Ascending aorta (tissue), 2 donors: ENCODE measurements around the gene KLHL14. TPM values are rescaled to one million over a fixed set of nuclear protein-coding genes. Genes with fewer than 3 reads are reported as not detected.

Source experiments
- DNase-seq, 2 donors: peaks; one replicate each; pipeline ENCODE4 v3.0.0-alpha.2; 2019; ENCODE audit warnings: low spot score in 2 of 2
- H3K27ac ChIP-seq, 2 donors: fragments of 200-600 bp; sonication (generic); one replicate each; pipeline ENCODE4 v1.5.1; 2016 to 2017; ENCODE audit warnings: mild to moderate bottlenecking in 1 of 2
- H3K27me3 ChIP-seq: fragments of 200-600 bp; sonication (generic); one replicate; pipeline ENCODE4 v1.5.1; 2017
- H3K36me3 ChIP-seq, 2 donors: fragments of 200-600 bp; sonication (generic); one replicate each; pipeline ENCODE4 v1.5.1; 2016
- H3K4me1 ChIP-seq, 2 donors: fragments of 200-600 bp; sonication (generic); one replicate each; pipeline ENCODE4 v1.5.1; 2016 to 2017; ENCODE audit warnings: mild to moderate bottlenecking in 1 of 2
- H3K4me3 ChIP-seq, 2 donors: fragments of 200-600 bp; sonication (generic); one replicate each; pipeline ENCODE4 v1.5.1; 2016 to 2017; ENCODE audit warnings: mild to moderate bottlenecking in 1 of 2
- H3K9me3 ChIP-seq, 2 donors: fragments of 200-600 bp; sonication (generic); one replicate each; pipeline ENCODE4 v1.5.1; 2016
- intact Hi-C: fragments of 100-400 bp; cut with DNase I; formaldehyde crosslinking; loops from one replicate; pipeline ENCODE4 v1.15.1; 2023
- total RNA-seq: library from RNA; depleted of rRNA; stranded (reverse); fragments of >200 nt; gene quantifications from one replicate; pipeline ENCODE4 v1.1.0, GENCODE V29; 2016
- TF ChIP-seq, protein P1 (sequence below), 3 experiments: fragments of 200-600 bp in 2 of 3; fragments of 450-650 bp in 1 of 3; sonication (generic) in 2 of 3; IDR thresholded peaks; one replicate each; pipeline ENCODE4 v1.5.1; 2016 to 2019; ENCODE audit warnings: antibody characterized with exemption in 3 of 3, mild to moderate bottlenecking in 1 of 3, moderate library complexity in 1 of 3

The KLHL14 gene
- total RNA-seq, 1 donor from 2014 or later, result not detected

DNA sequence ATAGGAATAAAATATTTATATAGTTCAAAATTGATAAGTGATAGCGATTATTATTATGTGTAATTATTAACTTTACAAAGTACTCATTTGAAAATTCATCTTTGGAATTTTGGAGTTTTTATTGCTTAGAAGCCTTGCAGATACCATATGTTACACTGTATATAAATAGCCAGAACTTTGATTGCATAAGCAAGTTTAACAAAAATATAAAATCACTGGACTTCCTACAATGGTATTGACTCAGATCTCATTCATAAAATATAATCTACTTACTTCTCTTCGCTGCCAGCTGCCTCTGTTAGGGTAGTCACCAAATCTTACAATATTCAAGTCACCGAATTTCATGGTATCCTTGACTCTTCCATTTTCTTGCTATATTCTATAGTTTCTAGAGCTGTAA, 22.5 kb downstream of the KLHL14 start:
- Histone ChIP-seq H3K27me3 (no peaks in the 10 kb centered on the region), H3K36me3 (no peaks in the 10 kb centered on the region), H3K4me1 (no peaks in the 10 kb centered on the region), H3K27ac (no peak overlapping the region), H3K9me3 (no peaks in the 10 kb centered on the region), H3K4me3 (no peak overlapping the region)
- DNase-seq, result no peak
- TF ChIP-seq, protein P1, sequence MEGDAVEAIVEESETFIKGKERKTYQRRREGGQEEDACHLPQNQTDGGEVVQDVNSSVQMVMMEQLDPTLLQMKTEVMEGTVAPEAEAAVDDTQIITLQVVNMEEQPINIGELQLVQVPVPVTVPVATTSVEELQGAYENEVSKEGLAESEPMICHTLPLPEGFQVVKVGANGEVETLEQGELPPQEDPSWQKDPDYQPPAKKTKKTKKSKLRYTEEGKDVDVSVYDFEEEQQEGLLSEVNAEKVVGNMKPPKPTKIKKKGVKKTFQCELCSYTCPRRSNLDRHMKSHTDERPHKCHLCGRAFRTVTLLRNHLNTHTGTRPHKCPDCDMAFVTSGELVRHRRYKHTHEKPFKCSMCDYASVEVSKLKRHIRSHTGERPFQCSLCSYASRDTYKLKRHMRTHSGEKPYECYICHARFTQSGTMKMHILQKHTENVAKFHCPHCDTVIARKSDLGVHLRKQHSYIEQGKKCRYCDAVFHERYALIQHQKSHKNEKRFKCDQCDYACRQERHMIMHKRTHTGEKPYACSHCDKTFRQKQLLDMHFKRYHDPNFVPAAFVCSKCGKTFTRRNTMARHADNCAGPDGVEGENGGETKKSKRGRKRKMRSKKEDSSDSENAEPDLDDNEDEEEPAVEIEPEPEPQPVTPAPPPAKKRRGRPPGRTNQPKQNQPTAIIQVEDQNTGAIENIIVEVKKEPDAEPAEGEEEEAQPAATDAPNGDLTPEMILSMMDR (IDR thresholded peaks at IDR 0.05), result no peak
- intact Hi-C loops, result no loop called here

DNA sequence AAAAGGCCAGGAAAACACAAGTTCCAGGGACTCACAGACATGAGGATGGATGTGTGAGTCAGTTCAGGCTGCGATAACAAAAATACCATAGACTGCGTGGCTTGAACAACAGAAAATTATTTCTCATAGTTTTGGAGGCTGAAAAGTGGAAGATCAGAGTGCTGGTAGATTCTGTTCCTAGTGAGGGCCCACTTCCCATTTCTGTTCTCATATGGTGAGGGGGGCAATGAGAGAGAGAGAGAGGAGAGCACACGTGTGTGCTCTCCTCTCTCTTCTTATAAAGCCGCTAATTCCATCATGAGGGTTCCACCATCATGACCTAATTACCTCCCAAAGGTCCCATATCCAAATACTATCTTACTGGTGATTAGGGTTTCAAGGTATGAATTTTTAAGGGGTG, 23.0 kb downstream of the KLHL14 start:
- H3K4me1 ChIP-seq, result no peaks in the 10 kb centered on the region
- intact Hi-C loops, result no loop called here
- H3K9me3 ChIP-seq, result no peaks in the 10 kb centered on the region
- no peak overlapping the region for H3K4me3 ChIP-seq
- H3K27me3 ChIP-seq, result no peaks in the 10 kb centered on the region
- H3K36me3 ChIP-seq, result no peaks in the 10 kb centered on the region
- no peak for DNase-seq
- H3K27ac ChIP-seq, result no peak overlapping the region
- TF ChIP-seq, protein P1 (IDR thresholded peaks at IDR 0.05), result no peak

DNA sequence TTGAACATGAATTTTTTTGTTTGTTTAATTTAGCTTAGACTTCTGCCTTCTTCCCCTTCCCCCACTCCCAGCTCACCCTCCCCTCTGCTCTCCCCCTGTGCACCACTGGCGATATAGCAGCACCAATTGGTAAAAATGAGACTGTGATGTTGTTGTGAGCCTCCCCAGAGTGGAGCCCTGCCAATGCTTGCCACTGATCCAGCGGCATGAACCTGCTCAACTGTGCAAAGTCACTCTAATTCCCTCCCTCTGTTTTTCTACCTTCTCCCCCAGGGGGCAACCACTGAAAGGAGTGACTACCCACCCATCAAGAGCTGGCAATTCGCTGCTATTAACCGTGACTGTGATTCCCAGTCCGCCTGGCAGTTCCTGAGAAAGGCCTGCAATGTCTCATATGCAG, 30.2 kb downstream of the KLHL14 start:
- H3K27ac ChIP-seq, result no peak overlapping the region
- H3K4me1 ChIP-seq, result no peaks in the 10 kb centered on the region
- no peaks in the 10 kb centered on the region for H3K27me3 ChIP-seq
- H3K4me3 ChIP-seq, result no peak overlapping the region
- no peak for DNase-seq
- no peaks in the 10 kb centered on the region for H3K36me3 ChIP-seq
- intact Hi-C loops, result no loop called here
- TF ChIP-seq, protein P1 (IDR thresholded peaks at IDR 0.05), result no peak
- H3K9me3 ChIP-seq, result no peaks in the 10 kb centered on the region

DNA sequence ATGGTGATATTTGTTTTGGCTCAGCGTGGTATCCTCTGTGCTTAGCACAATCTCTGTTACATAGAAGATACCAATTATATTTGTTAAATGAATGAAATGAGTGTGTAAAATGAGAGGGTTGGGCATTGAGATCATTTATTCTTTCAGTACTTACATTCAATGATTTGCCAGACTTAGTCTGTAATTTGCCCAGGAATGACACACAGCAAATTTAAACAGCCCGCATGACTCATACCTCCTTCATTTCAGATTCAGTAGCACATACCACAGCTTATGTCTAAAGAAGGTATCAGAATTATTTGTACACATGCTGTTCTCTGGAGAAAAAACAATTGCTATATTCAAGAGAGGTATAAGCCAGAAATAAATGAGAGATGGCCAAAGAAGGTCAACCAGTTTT, 37.0 kb downstream of the KLHL14 start:
- Histone ChIP-seq H3K9me3 (no peaks in the 10 kb centered on the region), H3K4me3 (no peak overlapping the region), H3K27me3 (no peaks in the 10 kb centered on the region), H3K36me3 (no peaks in the 10 kb centered on the region), H3K27ac (no peak overlapping the region), H3K4me1 (no peaks in the 10 kb centered on the region)
- intact Hi-C loops, result no loop called here
- TF ChIP-seq, protein P1 (IDR thresholded peaks at IDR 0.05), result no peak
- DNase-seq, result no peak

DNA sequence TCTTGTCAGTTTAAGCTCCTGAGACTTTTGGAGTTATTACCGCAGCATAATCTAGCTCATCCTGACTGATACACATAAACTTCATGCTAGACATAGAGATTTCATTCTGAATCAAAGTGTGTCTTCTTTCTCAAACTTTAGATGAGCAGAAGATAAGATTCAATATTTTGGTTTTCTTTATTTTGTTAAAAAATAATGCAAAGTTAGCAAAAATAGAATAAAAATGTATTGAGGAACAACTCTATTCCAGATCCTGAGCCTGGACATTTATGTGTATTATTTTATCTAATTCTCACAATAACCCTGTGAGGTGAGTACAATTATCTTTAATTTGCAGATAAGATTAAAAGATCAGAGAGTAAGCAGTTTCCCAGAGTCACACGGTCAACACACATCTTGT, 38.4 kb downstream of the KLHL14 start:
- H3K36me3 ChIP-seq, result no peaks in the 10 kb centered on the region
- TF ChIP-seq, protein P1 (IDR thresholded peaks at IDR 0.05), result no peak
- intact Hi-C loops, result no loop called here

DNA sequence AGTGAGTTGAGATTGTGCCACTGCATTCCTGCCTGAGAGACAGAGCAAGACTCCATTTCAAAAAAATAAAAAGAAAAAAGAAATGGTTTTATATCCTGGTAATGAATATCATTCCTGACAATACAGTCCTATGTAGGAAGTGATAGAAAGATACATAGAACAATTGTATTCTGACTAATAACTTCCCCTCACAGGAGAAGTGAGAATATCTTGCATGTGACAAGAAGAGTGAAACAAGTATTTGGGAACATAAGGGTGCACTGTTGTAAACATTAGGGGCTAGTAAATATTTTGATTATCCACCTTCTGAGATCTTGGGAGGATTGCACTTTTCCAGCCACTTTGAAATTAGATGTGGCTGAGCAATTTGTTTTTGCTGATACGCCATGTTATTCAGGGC, 40.7 kb downstream of the KLHL14 start:
- TF ChIP-seq, protein P1 (IDR thresholded peaks at IDR 0.05), result no peak
- H3K36me3 ChIP-seq, result no peaks in the 10 kb centered on the region
- intact Hi-C loops, result no loop called here
- H3K27me3 ChIP-seq, result no peaks in the 10 kb centered on the region
- H3K27ac ChIP-seq, result no peak overlapping the region
- H3K4me1 ChIP-seq, result no peaks in the 10 kb centered on the region
- H3K4me3 ChIP-seq, result no peak overlapping the region
- no peaks in the 10 kb centered on the region for H3K9me3 ChIP-seq
- no peak for DNase-seq

More for the DNA sequence above, 38.4 kb downstream of the KLHL14 start:
- Histone ChIP-seq H3K27ac (no peak overlapping the region), H3K4me3 (no peak overlapping the region), H3K27me3 (no peaks in the 10 kb centered on the region), H3K9me3 (no peaks in the 10 kb centered on the region), H3K4me1 (no peaks in the 10 kb centered on the region)
- no peak for DNase-seq
